GM21447 (cell line): ENCODE data around the gene MED22.
"Not testable (repeated sequence)": the region's sequence is repeated elsewhere in the genome, so short reads cannot be mapped to it uniquely, and the experiment has no call there.

Source experiments
- ATAC-seq: cut with Tn5 transposase; IDR thresholded peaks from one replicate; pipeline ENCODE4 v1.9.1; 2021; ENCODE audit not compliant: unreplicated experiment

The MED22 gene

GRCh38 chr9:133377280-133377679 lies 29.3 kb upstream of the MED22 start:
- ATAC-seq: not testable (repeated sequence)

GRCh38 chr9:133375724-133376654 lies 28.1 kb upstream of the MED22 start, which contains the start of the genes STKLD1 and SURF4:
Gene STKLD1 (plus strand): TSS chr9:133376366. CDS start chr9:133376474, 108 bp downstream.
Gene SURF4 (minus strand): TSS chr9:133376060. CDS start chr9:133375969, 91 bp downstream.
- ATAC-seq: peak; percentile 85

- ATAC-seq: peak; percentile 13
These were observed 27.3 kb upstream of the MED22 start for GRCh38 chr9:133375116-133375723.

GRCh38 chr9:133374612-133375115 lies 26.7 kb upstream of the MED22 start:
- ATAC-seq: no peak

- ATAC-seq: no peak
These were observed 24.2 kb upstream of the MED22 start for GRCh38 chr9:133372144-133372543.

GRCh38 chr9:133371261-133371711 lies 23.4 kb upstream of the MED22 start:
- ATAC-seq: no peak

- no peak for ATAC-seq
These were observed 22.8 kb upstream of the MED22 start for GRCh38 chr9:133370685-133371084.

GRCh38 chr9:133369933-133370332 lies 22.0 kb upstream of the MED22 start:
- ATAC-seq: no peak

GRCh38 chr9:133369422-133369821 lies 21.5 kb upstream of the MED22 start:
- ATAC-seq: no peak

- ATAC-seq: no peak
These were observed 20.4 kb upstream of the MED22 start for GRCh38 chr9:133368249-133368881.

- ATAC-seq: no peak
These were observed 19.8 kb upstream of the MED22 start for GRCh38 chr9:133367778-133368177.

GRCh38 chr9:133367221-133367620 lies 19.3 kb upstream of the MED22 start:
- no peak for ATAC-seq

- ATAC-seq: no peak
These were observed 18.5 kb upstream of the MED22 start for GRCh38 chr9:133366435-133366834.

- no peak for ATAC-seq
These were observed 14.6 kb upstream of the MED22 start for GRCh38 chr9:133362359-133363044.

- no peak for ATAC-seq
These were observed 13.7 kb upstream of the MED22 start for GRCh38 chr9:133361507-133362092.

GRCh38 chr9:133360400-133361393 lies 12.8 kb upstream of the MED22 start:
- no peak for ATAC-seq

GRCh38 chr9:133359399-133360175 lies 11.7 kb upstream of the MED22 start:
- ATAC-seq: no peak

GRCh38 chr9:133357656-133358055 lies 9.7 kb upstream of the MED22 start:
- ATAC-seq: no peak
